A673 (cell line): ENCODE measurements around the gene KLHL30. TPM values are rescaled to one million over a fixed set of nuclear protein-coding genes. Genes with fewer than 3 reads are reported as not detected.
A peak's percentile ranks its signal among the peaks of the same experiment; 100 is the strongest.

Source experiments
- BruUV-seq: library from RNA; stranded (reverse); fragments of 400-500 nt; replicated peaks from 2 replicates; lab custom pipeline; 2021; lab: Mats Ljungman, UMichigan
- CTCF ChIA-PET: fragments of 300-600 bp; sonication (Branson Sonifier 250); formaldehyde crosslinking; loops from one replicate; lab custom pipeline; 2022; ENCODE audit warnings: antibody characterized with exemption; lab: Charles Lee
- POLR2A ChIA-PET: fragments of 300-600 bp; sonication (Branson Sonifier 250); formaldehyde crosslinking; loops from one replicate; lab custom pipeline; 2022; ENCODE audit warnings: antibody characterized with exemption; ENCODE audit not compliant: low non-redundant PET; lab: Charles Lee
- DNase-seq: peaks from one replicate; pipeline ENCODE4 v3.0.0-alpha.2; 2015; ENCODE audit warnings: low spot score
- H3K27ac ChIP-seq: fragments of 200-600 bp; sonication (generic); 2 replicates; pipeline ENCODE4 v1.5.1; 2016; ENCODE audit warnings: mixed run types, low read depth, mild to moderate bottlenecking, mixed read lengths, antibody characterized with exemption, low read length; ENCODE audit not compliant: poor library complexity, severe bottlenecking
- H3K27me3 ChIP-seq: fragments of 200-600 bp; sonication (generic); replicated peaks from 2 replicates; pipeline ENCODE4 v1.6.1; 2017; ENCODE audit warnings: mixed run types, low read depth, mild to moderate bottlenecking, mixed read lengths, antibody characterized with exemption, low read length; ENCODE audit not compliant: insufficient read depth, poor library complexity
- H3K36me3 ChIP-seq: fragments of 200-600 bp; sonication (generic); 2 replicates; pipeline ENCODE4 v1.6.1; 2016; ENCODE audit warnings: mixed run types, mild to moderate bottlenecking, mixed read lengths, antibody characterized with exemption, low read length; ENCODE audit not compliant: insufficient read depth, poor library complexity, severe bottlenecking
- H3K4me1 ChIP-seq: fragments of 200-600 bp; sonication (generic); 2 replicates; pipeline ENCODE4 v1.6.1; 2017; ENCODE audit warnings: mixed run types, mild to moderate bottlenecking, mixed read lengths, antibody characterized with exemption, low read length; ENCODE audit not compliant: insufficient read depth, poor library complexity, severe bottlenecking
- H3K4me3 ChIP-seq: fragments of 200-600 bp; sonication (generic); 2 replicates; pipeline ENCODE4 v1.5.1; 2016; ENCODE audit warnings: low read depth, mixed run types, mild to moderate bottlenecking, mixed read lengths, low read length; ENCODE audit not compliant: poor library complexity, severe bottlenecking
- H3K9me3 ChIP-seq: fragments of 200-600 bp; sonication (generic); 2 replicates; pipeline ENCODE4 v1.6.1; 2016; ENCODE audit warnings: mixed run types, low read depth, mild to moderate bottlenecking, mixed read lengths, antibody characterized with exemption, low read length; ENCODE audit not compliant: poor library complexity, severe bottlenecking
- EZH2 ChIP-seq: fragments of 200-600 bp; sonication (generic); IDR thresholded peaks from 2 replicates; pipeline ENCODE4 v1.6.1; 2017; ENCODE audit warnings: borderline replicate concordance, low read depth, mild to moderate bottlenecking, mixed read lengths, antibody characterized with exemption, low read length; ENCODE audit not compliant: poor library complexity, severe bottlenecking
- intact Hi-C: fragments of 100-400 bp; cut with micrococcal nuclease; formaldehyde crosslinking; loops from one replicate; pipeline ENCODE4 v1.10.0; 2022; ENCODE audit not compliant: unreplicated experiment
- total RNA-seq: library from RNA; stranded (reverse); gene quantifications from 2 replicates; pipeline ENCODE4 v1.2.3, GENCODE V29; 2021
- TF ChIP-seq, protein P1 (sequence below): fragments of 300-800, 200-600 bp; sonication (generic); conservative IDR thresholded peaks from 2 replicates; pipeline ENCODE4 v1.5.1; 2017; ENCODE audit warnings: low read depth, mild to moderate bottlenecking, antibody characterized with exemption, low read length, moderate library complexity, mixed read lengths

The KLHL30 gene
- total RNA-seq, 1 experiment from 2014 or later = not detected

DNA sequence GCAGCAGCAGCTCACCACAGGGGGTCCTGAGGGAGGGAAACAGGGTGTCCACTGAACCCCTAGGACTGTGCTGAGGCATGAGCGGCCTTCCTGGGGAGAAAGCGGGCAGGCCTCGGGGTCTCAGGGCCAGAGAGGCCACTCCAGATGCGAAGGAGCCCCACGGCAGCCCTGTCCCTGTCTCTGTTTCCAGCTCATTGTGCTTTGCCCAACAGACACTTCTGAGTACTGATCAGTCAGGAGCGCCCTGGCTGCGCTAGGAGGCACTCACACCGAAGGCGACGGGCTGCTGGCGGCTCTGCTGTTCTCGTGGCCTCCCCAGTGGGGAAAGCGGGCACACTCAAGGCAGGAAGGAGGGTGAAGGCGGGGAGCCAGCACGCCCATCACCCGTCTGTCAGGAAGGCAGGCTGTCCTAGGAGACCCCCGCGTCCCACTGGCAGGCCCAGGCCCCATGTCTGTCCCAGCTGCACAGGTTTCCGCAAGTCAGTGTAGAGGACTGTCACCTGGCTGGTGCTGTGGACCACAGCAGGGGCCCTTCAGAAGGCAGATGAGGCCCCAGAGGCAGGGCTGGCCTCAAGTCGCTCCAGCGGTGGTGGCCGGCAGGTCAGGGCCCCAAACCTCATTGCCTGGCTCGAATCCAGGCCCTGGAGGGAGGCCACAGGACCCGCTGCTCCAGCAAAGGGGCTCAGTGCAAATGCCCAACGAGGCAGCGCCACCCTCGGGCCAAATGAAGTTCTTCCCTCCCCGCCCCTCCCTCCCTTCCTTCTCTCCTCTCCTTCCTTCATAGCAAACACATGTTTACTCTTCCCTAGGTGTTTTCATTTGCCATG lies 31.6 kb upstream of the KLHL30 start:
- CTCF ChIA-PET = interaction anchor here (0.6 kb wide), 1 partner anchor 846 kb away, joined by 3 read pairs; no protein-coding TSS in a partner anchor
- H3K36me3 ChIP-seq = no peaks in the 10 kb centered on the region
- DNase-seq = no peak
- POLR2A ChIA-PET = no interaction called here
- no peak for TF ChIP-seq EZH2
- TF ChIP-seq, protein P1, sequence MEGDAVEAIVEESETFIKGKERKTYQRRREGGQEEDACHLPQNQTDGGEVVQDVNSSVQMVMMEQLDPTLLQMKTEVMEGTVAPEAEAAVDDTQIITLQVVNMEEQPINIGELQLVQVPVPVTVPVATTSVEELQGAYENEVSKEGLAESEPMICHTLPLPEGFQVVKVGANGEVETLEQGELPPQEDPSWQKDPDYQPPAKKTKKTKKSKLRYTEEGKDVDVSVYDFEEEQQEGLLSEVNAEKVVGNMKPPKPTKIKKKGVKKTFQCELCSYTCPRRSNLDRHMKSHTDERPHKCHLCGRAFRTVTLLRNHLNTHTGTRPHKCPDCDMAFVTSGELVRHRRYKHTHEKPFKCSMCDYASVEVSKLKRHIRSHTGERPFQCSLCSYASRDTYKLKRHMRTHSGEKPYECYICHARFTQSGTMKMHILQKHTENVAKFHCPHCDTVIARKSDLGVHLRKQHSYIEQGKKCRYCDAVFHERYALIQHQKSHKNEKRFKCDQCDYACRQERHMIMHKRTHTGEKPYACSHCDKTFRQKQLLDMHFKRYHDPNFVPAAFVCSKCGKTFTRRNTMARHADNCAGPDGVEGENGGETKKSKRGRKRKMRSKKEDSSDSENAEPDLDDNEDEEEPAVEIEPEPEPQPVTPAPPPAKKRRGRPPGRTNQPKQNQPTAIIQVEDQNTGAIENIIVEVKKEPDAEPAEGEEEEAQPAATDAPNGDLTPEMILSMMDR = peak; percentile 38
- H3K27ac ChIP-seq = no peak overlapping the region
- BruUV-seq = no TSS peak
- H3K9me3 ChIP-seq = no peaks in the 10 kb centered on the region
- no peaks in the 10 kb centered on the region for H3K27me3 ChIP-seq
- H3K4me3 ChIP-seq = no peak overlapping the region
- no peaks in the 10 kb centered on the region for H3K4me1 ChIP-seq
- intact Hi-C loops = no loop called here

DNA sequence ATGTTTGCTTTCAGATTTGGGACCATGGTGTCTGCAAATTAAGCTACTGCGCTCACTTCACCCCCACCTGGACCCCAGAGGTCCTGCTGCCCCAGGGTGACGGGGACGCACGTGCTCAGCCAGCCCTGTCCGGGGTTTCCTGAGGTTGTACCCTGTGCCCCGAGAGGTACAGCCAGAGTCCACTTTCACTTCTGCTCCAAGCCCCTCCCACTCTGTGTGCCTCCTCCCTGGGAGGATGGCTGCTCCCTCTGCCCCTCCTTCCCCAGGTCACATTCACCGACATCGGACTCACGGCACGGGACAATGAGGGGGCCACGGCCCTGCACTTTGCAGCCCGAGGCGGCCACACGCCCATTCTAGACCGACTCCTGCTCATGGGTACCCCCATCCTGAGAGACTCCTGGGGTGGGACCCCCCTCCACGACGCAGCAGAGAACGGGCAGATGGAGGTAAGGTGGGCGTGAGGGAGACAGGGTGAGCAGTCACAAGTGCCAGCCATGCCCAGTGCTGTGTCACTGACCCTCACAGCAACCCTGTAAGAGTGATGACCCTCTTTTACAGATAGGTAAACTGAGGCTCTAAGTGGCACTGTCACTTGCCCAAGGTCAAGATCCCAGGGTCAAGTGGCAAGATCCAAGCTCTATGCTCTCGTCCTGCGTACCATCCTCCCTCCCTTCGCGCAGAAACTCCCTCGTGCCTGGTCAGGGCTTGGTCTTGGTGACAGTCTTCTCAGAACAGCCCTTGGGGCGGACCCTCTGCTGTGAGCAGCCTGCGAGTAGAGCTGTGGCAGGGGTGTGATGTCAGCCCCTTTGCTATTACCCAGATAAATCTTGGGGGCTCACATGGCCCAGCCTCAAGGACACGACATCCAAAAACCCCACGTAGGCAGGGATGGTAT lies 30.7 kb upstream of the KLHL30 start:
- ChIA-PET CTCF (interaction anchor here (0.6 kb wide), 1 partner anchor 847 kb away, joined by 3 read pairs; no protein-coding TSS in a partner anchor), POLR2A (no interaction called here)
- intact Hi-C loops = no loop called here
- no peak overlapping the region for H3K27ac ChIP-seq
- DNase-seq = no peak
- no peak overlapping the region for H3K4me3 ChIP-seq
- H3K9me3 ChIP-seq = no peaks in the 10 kb centered on the region
- H3K4me1 ChIP-seq = no peaks in the 10 kb centered on the region
- no peaks in the 10 kb centered on the region for H3K36me3 ChIP-seq
- TF ChIP-seq, protein P1 = no peak
- TF ChIP-seq EZH2 = no peak
- no peaks in the 10 kb centered on the region for H3K27me3 ChIP-seq
- BruUV-seq = no TSS peak

- no peak for TF ChIP-seq EZH2
- TF ChIP-seq, protein P1 = no peak
Observed at GRCh38 chr2:238108423-238109183, 29.9 kb upstream of the KLHL30 start.

More at GRCh38 chr2:238108423-238109183, 29.9 kb upstream of the KLHL30 start:
- Histone ChIP-seq H3K27me3 (no peaks in the 10 kb centered on the region), H3K27ac (no peak overlapping the region), H3K9me3 (no peaks in the 10 kb centered on the region), H3K4me3 (no peak overlapping the region), H3K4me1 (no peaks in the 10 kb centered on the region), H3K36me3 (no peaks in the 10 kb centered on the region)
- intact Hi-C loops = no loop called here
- no TSS peak for BruUV-seq
- no peak for DNase-seq
- ChIA-PET POLR2A (no interaction called here), CTCF (no interaction called here)
